ENCODE data around the gene NECAB3. TPM values are rescaled to one million over a fixed set of nuclear protein-coding genes. Genes with fewer than 3 reads are reported as not detected.

The NECAB3 gene
- 10 to 100 TPM; 53.7 to 72.9 TPM for total RNA-seq
- 10 to 100 TPM; 22.3 to 34.5 (median 30.7) TPM for polyA plus RNA-seq (ENCODE audit: insufficient read length in 6 of 6)
- long read RNA-seq, donor 1, partial matches to known transcripts, result 5 of 7 reads
- long read RNA-seq, donor 1, other reads (novel, unspliced or antisense), result 0 of 7 reads
- long read RNA-seq, donor 2, partial matches to known transcripts, result 0 of 1 reads
- long read RNA-seq, donor 2, other reads (novel, unspliced or antisense), result 0 of 1 reads
- long read RNA-seq, donor 3, partial matches to known transcripts, result 0 of 2 reads
- long read RNA-seq, donor 3, other reads (novel, unspliced or antisense), result 0 of 2 reads
- long read RNA-seq, donor 4, transcript NECAB3-202 (13 exons, 1,942 nt), result major isoform, 12 of 33 reads
- long read RNA-seq, donor 4, partial matches to known transcripts, result 5 of 33 reads
- long read RNA-seq, donor 4, other reads (novel, unspliced or antisense), result 15 of 33 reads
- long read RNA-seq, donor 5, partial matches to known transcripts, result 0 of 2 reads
- long read RNA-seq, donor 5, other reads (novel, unspliced or antisense), result 0 of 2 reads
- long read RNA-seq, donor 6, partial matches to known transcripts, result 0 of 4 reads
- long read RNA-seq, donor 6, other reads (novel, unspliced or antisense), result 0 of 4 reads
- long read RNA-seq, donor 7, partial matches to known transcripts, result 0 of 1 reads
- long read RNA-seq, donor 7, other reads (novel, unspliced or antisense), result 0 of 1 reads
- long read RNA-seq, donor 8, partial matches to known transcripts, result 0 of 3 reads
- long read RNA-seq, donor 8, other reads (novel, unspliced or antisense), result 0 of 3 reads
- long read RNA-seq, donor 9, result 0 reads
- long read RNA-seq, donor 10, partial matches to known transcripts, result 4 of 12 reads
- long read RNA-seq, donor 10, other reads (novel, unspliced or antisense), result 2 of 12 reads
- long read RNA-seq, donor 11, result 0 reads
- long read RNA-seq, donor 12, partial matches to known transcripts, result 0 of 4 reads
- long read RNA-seq, donor 12, other reads (novel, unspliced or antisense), result 0 of 4 reads

- Histone ChIP-seq H3K4me3 (peak within 1 kb of the TSS; percentile 57 to 62), H3K36me3 (peaks cover 0 to 11% of the 10 kb centered on the region in 2 donors), H3K27me3 (no peaks in the 10 kb centered on the region), H3K4me1 (peaks cover 8 to 40% of the 10 kb centered on the region in 2 donors), H3K27ac (peak within 1 kb of the TSS; percentile 72 to 88), H3K9me3 (no peaks in the 10 kb centered on the region)
- TF ChIP-seq CTCF (IDR thresholded peaks at IDR 0.05), result no peak
- DNase-seq (peak in 3 of 4 donors; percentile 83 to 97 (median 84)), ATAC-seq (peak; percentile 87)
- intact Hi-C loops (cut with DNase I), result no loop called here
These were observed at the start of gene NECAB3 for GRCh38 chr20:33674294-33675135. Gene NECAB3 (minus strand): TSS chr20:33674428. CDS start chr20:33674352, 76 bp downstream.

- no peak overlapping the region for H3K27ac ChIP-seq
- no peaks in the 10 kb centered on the region for H3K9me3 ChIP-seq
- peaks cover 0 to 38% of the 10 kb centered on the region in 2 donors for H3K4me1 ChIP-seq
- H3K36me3 ChIP-seq, result no peaks in the 10 kb centered on the region
- H3K4me3 ChIP-seq, result no peak overlapping the region
- no peak for TF ChIP-seq CTCF (IDR thresholded peaks at IDR 0.05)
- DNase-seq (no peak), ATAC-seq (no peak)
- H3K27me3 ChIP-seq, result no peaks in the 10 kb centered on the region
- intact Hi-C loops (cut with DNase I), result no loop called here
These were observed 47.3 kb upstream of the NECAB3 start for GRCh38 chr20:33721391-33722140.

- DNase-seq, result peak; percentile 88 to 94 (median 92)
- Histone ChIP-seq H3K36me3 (no peaks in the 10 kb centered on the region), H3K27me3 (no peaks in the 10 kb centered on the region), H3K27ac (peak within 1 kb of the TSS; percentile 69 to 86), H3K4me1 (peaks cover 0 to 38% of the 10 kb centered on the region in 2 donors), H3K9me3 (no peaks in the 10 kb centered on the region), H3K4me3 (peak within 1 kb of the TSS; percentile 82 to 83)
- intact Hi-C loops (cut with DNase I), result no loop called here
- no peak for TF ChIP-seq CTCF (IDR thresholded peaks at IDR 0.05)
- ATAC-seq, result peak; percentile 89
These were observed 45.9 kb upstream of the NECAB3 start, which contains the start of gene PXMP4 for GRCh38 chr20:33719989-33720709. Gene PXMP4 (minus strand): TSS chr20:33720310. CDS start chr20:33720207, 103 bp downstream.
